GM19468 (cell line): ENCODE measurements around the gene SLC34A1.

ENCODE experiments used
- ATAC-seq: cut with Tn5 transposase; IDR thresholded peaks from one replicate; pipeline ENCODE4 v1.9.1; 2021; ENCODE audit warnings: mild to moderate bottlenecking, moderate library complexity, moderate number of reproducible peaks; ENCODE audit not compliant: unreplicated experiment; ENCODE audit errors: extremely low read depth

SLC34A1 gene

DNA sequence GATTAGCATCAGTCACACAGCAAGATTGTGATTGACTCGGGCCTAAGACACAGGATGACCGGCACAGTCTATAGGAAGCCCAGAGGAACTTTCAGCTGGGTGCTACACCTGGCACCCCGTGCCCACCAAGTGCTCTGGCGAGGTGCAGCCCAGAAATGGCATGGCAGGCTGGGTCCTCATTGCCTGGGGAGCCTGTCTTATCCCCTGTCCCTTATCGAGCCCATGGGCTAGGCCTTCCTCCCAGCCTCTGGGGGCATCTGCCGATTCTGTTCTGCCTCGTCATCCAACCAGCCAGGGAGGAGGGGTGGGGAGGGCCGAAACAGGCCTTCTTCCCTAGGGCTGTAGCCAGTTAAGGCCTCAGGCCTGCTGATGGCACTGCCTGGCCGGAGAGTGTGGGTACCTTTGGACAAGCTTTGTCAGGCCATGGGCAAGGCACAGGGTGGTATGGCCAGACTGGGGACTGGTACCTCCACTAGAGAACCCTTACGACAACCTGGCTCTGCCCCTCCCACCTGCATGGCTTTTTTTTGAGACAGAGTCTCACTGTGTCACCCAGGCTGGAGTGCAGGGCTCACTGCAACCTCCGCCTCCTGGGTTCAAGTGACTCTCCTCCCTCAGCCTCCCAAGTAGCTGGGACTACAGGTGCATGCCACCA is 43.8 kb downstream of the SLC34A1 start:
- no peak for ATAC-seq

DNA sequence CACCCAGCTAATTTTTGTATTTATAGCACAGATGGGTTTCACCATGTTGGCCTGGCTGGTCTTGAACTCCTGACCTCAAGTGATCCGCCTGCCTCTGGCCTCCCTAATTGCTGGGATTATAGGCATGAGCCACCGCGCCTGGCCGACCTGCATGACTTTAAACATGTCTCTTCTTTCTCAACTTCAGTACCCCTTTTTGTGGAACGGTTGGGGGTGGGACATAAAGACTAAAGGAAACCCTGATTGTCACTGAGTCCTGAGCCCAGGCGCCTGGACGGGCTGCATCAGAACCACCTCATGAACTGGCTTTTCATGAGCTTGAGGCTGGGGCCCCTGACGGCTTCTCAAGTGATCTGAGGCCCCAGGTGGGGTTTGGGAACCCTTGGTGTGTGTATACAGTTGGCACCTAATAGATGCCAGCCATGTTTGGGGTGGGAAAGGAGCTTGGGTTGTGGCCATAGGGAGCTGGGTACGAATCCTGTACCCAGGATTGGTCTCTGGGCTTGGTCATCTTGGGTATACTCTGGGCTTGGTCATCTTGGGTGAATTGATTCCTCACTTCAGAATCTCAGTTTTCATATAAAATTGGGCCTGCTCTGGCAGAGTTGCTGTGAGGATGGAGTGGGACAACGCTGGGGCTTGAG is 44.5 kb downstream of the SLC34A1 start:
- ATAC-seq = no peak

DNA sequence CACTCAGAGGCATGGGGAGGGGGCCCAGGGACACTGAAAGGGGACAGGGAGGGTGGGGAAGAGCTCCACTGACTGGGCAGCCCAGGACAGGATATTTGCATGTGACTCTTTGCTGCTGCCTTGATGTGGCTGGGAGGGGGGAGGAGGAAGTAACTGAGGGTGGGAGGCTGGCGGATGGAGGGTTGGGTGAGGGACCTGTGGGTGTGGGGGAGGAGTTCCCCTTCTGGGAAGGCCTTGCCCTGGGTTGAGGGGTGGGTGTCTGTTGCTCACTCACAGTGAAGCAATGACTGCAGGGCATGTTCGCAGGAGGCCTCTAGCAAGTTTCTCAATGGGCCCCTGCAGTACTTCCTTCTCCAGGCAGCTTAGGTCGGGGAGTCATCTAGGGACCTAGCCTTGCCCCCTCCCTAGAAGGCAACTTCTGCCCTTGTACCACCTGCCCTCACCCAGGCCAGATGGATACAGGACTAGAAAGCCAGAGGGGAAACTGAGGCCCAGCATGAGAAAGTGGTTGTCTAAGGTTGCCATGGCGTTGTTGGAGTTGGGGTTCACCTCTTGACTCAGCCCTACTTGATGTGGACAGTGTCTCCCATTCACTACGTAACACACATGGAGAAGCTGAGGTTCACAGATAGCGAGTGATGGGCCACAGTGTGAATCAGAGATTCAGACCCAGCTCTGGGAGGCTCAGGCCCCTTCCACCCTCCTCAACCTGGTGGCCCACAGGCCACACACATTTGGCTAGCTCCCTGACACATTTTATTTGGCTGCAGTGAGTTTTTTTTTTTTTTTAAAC is 45.2 kb downstream of the SLC34A1 start:
- no peak for ATAC-seq

DNA sequence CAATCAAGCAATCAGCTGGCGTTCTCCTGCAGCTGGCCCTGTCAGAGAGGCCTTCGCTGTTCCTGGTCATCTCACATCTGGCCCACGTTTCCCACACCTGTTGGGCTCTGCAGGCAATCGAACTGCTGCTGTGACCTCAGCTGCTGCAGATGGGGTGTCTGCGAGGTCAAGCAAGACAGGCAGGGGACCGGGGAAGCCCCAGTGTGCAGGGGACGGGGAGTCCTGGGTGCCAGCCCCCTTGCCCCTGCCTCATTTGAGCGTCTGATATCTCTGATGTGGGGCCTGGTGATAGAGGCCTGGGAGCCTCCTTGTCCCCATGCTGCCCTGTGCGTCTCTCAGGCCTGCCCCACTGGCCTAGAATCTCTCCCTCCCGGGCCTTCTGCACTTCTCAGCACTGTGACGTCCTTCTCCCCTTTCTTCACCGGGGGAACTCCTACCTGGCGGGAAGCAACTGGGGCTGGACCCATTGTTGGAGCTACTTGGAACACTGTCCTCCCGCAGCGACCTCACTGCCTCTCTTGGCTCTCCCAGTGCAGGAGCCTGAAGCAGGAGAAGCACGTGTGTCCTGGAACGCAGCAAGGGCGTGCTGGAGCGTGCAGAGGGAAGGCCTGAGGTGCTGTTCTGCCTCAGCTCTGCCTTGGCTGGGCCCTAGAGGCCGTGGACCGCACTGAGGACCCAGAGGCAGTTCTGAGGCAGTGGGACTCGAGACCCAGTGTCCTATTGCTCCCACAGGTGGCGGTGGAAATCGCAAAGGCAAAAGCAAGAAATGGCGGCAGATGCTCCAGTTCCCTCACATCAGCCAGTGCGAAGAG is 46.1 kb downstream of the SLC34A1 start:
- ATAC-seq = no peak

DNA sequence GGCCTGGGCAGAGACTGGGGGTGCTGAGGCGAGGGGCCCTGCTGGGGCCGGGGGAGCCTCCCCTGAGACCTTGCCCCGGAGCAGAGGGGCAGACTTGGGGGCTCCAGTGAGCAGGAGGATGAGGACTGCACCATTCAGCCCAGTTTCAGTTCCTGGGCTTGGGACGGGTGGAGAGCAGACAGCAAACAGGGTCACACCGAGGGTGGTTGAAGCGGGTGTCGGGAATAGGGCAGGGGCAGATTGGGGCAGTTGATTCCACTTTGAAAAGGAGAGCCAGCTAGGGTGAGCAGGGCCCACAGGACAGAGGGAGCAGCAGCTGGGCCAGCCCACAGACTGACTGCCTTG is 46.7 kb downstream of the SLC34A1 start:
- no peak for ATAC-seq

DNA sequence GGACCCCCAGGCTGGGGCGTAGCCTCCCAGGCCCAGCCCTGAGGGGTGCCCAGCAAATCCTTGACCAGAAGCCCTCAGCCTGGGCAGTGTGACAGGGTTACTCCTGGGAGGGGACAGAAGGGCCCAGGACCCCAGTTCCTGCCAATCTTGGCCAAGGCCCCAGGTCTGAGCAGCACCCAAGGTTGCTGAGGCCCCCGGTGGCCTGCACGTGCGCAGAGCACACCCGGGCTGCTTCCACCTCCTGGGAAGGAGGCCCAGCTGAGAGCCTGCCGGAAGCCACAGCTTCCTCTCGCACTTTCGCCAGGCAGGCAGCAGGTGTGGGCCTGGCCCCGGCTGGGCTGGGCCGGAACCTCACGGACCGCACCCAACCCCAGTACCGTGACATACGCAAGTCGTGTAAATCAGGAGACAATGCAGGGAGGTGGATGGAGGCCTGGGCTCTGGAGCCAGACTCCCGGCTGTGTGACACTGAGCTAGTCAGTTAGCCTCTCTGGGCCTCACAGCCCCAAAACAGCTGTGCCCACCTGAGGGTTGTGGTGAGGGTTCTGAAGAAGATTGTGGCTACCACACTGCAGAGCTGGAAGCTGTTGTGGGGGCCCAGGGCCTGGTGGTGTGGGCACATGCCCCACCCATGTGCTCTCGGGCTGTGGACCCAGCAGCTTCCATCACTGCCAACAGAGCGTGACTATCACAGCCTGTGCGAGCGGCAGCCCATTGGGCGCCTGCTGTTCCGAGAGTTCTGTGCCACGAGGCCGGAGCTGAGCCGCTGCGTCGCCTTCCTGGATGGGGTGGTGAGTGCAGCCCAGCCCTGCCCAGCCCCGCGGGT is 47.3 kb downstream of the SLC34A1 start:
- peak; percentile 34 for ATAC-seq

DNA sequence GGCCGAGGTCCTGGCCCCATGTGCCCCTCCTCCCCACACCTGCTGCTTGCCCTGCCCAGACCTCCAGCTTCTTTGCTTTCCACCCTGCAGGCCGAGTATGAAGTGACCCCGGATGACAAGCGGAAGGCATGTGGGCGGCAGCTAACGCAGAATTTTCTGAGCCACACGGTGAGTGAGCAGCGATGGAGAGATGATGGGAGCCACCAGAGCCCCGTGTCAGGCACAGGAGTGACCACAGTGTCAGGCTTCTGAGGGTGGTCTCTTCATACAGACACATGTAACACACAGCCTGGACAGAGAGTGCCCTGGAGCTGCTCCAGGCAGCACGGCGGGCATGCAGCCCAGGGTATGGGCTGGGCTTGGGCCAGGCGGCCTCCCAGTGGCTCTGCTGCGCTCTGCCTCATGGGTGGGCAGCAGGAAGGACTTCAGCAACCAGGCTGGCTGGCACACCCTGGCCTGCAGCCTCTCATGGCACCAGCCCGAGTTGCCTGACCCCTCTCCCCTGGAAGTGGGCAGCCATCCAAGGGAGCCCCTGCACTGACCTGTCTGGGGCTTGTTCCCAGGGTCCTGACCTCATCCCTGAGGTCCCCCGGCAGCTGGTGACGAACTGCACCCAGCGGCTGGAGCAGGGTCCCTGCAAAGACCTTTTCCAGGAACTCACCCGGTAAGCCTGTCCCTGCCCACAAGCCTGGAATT is 48.1 kb downstream of the SLC34A1 start:
- no peak for ATAC-seq

DNA sequence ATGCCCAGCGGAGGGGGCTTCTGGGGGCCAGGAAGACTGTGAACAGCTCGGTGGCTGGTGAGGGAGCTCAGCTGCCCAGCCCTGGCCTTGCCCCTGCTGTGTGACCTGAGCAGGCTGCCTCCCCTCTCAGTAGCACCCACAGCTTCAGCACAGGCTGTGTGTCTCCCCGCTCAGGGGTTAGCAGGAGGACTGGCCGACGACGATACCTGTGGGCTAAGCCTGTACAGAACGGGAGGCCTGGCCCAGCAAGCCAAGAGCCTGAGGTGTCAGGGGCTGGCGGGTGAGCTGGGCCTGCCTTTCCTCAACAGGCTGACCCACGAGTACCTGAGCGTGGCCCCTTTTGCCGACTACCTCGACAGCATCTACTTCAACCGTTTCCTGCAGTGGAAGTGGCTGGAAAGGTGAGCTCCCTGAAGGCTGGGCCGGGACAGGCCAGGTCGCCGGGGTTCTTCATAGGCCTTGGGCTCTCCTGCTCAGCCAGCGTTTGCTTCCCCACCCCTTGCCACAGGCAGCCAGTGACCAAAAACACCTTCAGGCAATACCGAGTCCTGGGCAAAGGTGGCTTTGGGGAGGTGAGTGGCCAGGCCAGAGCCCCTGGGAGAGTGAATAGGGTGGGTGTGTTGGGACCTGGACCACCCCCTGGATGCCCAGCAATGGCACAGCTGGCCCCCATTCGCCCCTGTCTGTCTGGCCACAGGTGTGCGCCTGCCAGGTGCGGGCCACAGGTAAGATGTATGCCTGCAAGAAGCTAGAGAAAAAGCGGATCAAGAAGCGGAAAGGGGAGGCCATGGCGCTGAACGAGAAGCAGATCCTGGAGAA is 48.8 kb downstream of the SLC34A1 start:
- ATAC-seq = no peak

DNA sequence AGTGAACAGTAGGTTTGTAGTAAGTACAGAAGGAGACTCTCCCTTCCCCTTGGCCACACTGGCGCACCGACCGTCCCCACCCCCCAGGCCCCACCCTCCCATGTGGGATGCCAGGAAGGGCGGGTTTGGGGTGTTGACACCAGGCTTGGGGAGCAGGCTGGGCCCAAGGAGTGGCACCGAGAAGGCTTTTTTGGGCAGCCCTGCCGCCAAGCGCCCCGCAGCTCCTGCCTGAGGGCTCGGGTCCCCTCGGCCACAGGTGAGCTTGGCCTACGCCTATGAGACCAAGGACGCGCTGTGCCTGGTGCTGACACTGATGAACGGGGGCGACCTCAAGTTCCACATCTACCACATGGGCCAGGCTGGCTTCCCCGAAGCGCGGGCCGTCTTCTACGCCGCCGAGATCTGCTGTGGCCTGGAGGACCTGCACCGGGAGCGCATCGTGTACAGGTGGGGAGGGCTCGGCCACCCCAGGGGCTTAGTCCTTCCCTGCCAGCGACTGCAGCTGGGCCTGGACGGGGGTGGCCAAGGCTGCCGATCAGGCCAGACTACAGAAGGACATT is 49.5 kb downstream of the SLC34A1 start:
- ATAC-seq = no peak

DNA sequence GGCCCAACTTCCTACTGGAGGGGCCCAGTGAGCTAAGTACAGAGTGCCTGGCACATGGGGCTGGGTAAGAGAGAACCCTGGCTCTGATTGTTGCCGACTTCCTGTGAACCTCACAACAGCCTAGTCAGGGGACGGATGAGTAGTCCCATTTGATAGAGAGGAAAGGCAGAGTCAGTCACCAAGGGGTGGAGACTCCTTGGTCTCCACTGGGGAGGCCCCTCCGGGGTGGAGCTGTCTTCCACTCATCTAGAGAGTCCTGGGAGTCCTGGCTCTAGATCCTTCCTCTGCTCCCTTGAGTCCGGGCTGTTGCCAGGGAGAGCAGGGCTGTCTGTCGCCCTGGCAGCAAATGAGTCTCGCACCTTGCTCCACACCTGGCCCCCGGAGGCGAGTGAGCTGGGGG is 50.2 kb downstream of the SLC34A1 start:
- no peak for ATAC-seq

DNA sequence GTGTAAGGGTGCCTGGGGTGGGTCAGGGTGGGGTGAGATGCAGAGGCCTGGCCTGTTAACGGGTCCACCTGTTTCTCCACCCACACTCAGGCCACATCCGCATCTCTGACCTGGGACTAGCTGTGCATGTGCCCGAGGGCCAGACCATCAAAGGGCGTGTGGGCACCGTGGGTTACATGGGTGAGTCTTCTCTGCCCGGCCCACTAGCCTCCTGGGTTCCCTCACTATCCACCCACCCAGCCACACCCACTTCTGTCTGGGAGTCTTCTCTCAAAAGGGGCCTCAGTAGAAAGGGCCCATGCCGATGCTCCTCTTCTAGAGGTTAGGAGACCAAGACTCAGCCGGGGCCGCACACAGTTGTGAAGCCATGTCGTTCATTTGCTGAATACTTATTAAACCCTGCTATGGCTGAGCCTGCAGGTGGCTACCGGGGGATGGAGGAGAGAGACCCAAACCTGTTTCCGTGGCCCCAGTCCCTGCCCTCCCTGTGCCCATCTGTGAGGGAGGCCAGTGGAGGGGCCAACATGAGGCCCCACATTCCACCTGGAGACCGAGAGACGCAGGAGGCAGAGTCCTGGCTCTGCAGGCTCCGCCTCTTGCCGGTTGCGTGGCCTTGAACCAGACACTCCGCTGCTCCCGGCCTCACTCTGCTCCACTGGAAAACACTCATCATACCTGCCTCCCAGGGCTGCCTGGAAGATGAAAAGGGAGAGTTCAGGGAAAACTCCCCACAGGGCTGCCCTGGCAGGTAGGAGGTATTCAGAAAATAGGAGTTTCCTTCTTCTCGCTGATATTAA is 50.9 kb downstream of the SLC34A1 start:
- no peak for ATAC-seq

DNA sequence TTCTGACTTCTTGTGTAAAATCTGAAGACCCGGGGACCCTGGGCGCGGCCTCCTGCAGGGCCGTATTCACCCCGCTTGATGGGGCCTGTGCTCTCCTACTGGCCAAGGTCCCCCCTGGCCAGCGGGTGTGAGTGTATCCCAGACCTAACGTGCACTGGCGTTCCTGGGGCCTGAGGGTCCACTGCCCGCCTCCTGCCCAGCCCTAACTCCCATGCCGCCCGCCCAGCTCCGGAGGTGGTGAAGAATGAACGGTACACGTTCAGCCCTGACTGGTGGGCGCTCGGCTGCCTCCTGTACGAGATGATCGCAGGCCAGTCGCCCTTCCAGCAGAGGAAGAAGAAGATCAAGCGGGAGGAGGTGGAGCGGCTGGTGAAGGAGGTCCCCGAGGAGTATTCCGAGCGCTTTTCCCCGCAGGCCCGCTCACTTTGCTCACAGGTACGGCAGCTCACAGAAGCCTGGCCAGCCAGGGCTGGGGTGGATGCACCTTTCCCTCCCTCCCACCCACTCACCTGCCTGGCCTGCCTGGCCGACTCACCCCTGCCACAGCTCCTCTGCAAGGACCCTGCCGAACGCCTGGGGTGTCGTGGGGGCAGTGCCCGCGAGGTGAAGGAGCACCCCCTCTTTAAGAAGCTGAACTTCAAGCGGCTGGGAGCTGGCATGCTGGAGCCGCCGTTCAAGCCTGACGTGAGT is 51.8 kb downstream of the SLC34A1 start:
- ATAC-seq = no peak

DNA sequence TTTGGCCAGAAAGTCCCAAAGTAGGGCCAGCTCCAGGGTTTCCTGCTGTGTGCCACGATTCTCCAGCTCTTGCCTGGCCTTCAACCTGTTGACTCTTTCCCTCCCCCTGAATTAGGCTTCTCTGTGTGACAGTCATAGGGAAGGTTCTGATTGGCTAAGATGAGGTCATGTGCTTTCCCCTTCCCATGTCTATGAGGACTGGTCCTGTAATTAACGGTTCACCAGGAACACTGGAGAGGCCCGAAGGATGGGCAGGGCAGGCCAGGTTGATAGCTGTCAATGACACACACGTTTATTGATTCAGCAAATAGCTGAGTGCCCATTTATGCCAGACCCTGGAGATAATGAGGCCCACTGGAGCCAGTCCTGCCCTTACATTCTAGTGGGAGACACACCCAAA is 53.4 kb downstream of the SLC34A1 start:
- no peak for ATAC-seq

DNA sequence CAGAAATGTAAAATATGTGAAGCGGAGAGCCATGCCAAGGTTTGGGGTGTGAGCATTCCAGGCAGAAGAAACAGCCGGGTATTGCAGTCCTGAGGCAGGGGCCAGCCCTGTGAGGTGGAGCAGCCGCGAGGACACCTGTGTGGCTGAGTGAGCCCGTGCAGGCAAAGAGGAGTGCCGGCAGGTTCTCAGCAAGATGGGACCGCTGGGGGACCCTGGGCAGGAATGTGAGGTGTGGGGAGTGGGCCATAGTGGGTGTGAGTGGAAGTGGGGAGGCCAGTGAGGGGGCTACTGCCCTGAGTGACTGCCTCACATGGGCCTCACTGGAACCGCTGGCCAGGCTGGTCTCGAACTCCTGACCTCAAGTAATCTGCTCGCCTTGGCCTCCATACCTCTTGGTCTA is 54.2 kb downstream of the SLC34A1 start:
- no peak for ATAC-seq

DNA sequence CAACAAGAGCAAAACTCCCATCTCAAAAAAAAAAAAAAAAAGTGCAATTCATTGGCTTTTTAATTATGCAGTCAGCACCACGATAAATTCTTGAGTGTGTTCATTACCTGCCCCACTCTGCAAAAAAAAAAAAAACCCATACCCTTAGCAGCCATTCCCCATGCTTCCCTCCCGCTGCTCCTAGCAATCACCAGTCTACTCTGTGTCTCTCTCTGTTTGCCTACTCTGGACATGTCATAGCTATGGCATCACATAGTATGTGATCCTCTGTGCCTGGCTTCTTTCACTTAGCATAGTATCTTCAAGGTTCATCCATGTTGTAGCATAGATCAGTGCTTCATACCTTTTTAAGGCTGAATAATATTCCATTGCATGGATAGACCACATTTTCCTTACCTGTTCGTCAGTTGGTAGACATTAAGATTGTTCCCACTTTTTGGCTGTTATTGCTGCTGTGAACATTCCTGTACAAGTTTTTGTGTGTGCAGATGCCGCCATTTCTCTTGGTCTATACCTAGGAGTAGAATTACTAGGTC is 55.4 kb downstream of the SLC34A1 start:
- no peak for ATAC-seq

DNA sequence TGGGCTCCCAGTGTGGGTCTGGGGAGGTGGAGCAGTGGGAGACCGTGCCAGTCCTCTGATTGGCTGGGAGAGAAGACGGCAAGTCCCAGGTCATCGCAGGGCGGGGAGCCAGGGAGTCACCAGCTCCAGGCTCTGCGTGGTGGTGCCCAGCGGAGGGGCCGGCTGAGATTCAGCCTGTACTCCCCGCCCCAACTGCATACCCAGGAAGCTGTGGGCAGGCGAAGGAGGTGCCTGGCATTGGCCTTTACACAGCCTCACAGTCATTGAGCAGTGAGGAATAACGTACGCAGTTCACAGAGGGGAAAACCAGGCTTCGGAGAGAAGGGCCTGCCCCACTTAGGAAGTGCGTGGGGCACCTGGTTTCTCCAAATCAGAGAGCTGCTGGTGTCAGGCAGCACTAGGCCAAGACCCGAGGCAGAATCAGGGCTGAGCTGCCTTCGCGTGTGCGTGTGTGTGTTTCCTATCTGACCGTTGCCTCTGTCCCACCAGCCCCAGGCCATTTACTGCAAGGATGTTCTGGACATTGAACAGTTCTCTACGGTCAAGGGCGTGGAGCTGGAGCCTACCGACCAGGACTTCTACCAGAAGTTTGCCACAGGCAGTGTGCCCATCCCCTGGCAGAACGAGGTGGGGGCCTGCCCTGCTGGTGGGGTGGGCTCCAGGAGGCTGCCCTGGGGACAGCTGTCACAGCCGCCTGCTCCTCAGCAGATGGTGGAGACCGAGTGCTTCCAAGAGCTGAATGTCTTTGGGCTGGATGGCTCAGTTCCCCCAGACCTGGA is 56.2 kb downstream of the SLC34A1 start:
- no peak for ATAC-seq
